ENCODE results near the gene PKNOX2.

The PKNOX2 gene

GRCh38 chr11:125224391-125225021 is 60.0 kb downstream of the PKNOX2 start:
- peak in 1 of 2 experiments; percentile 44 for DNase-seq (ENCODE audit: low read depth in 1 of 2, low spot score in 1 of 2)
- no peak for TF ChIP-seq JUND (IDR thresholded peaks at IDR 0.05; ENCODE audit: low read depth)
- in situ Hi-C loops (cut with HindIII; ENCODE audit: low pct_unique_long_range_greater_than_20kb, low sequenced_read_pairs): no loop called here

GRCh38 chr11:125225401-125225800 is 60.9 kb downstream of the PKNOX2 start:
- in situ Hi-C loops (cut with HindIII; ENCODE audit: low pct_unique_long_range_greater_than_20kb, low sequenced_read_pairs): no loop called here
- TF ChIP-seq JUND (IDR thresholded peaks at IDR 0.05; ENCODE audit: low read depth): no peak
- DNase-seq (ENCODE audit: low read depth in 1 of 2, low spot score in 1 of 2): no peak

GRCh38 chr11:125226031-125226430 is 61.5 kb downstream of the PKNOX2 start:
- no peak for TF ChIP-seq JUND (IDR thresholded peaks at IDR 0.05; ENCODE audit: low read depth)
- in situ Hi-C loops (cut with HindIII; ENCODE audit: low pct_unique_long_range_greater_than_20kb, low sequenced_read_pairs): no loop called here
- no peak for DNase-seq (ENCODE audit: low read depth in 1 of 2, low spot score in 1 of 2)

- TF ChIP-seq JUND (IDR thresholded peaks at IDR 0.05; ENCODE audit: low read depth): no peak
- DNase-seq (ENCODE audit: low read depth in 1 of 2, low spot score in 1 of 2): no peak
- in situ Hi-C loops (cut with HindIII; ENCODE audit: low pct_unique_long_range_greater_than_20kb, low sequenced_read_pairs): no loop called here
Measured at GRCh38 chr11:125226706-125227105, 62.2 kb downstream of the PKNOX2 start.

GRCh38 chr11:125227151-125227550 is 62.6 kb downstream of the PKNOX2 start:
- no peak for DNase-seq (ENCODE audit: low read depth in 1 of 2, low spot score in 1 of 2)
- TF ChIP-seq JUND (IDR thresholded peaks at IDR 0.05; ENCODE audit: low read depth): no peak
- in situ Hi-C loops (cut with HindIII; ENCODE audit: low pct_unique_long_range_greater_than_20kb, low sequenced_read_pairs): no loop called here

- in situ Hi-C loops (cut with HindIII; ENCODE audit: low pct_unique_long_range_greater_than_20kb, low sequenced_read_pairs): no loop called here
- TF ChIP-seq JUND (IDR thresholded peaks at IDR 0.05; ENCODE audit: low read depth): no peak
- DNase-seq (ENCODE audit: low read depth in 1 of 2, low spot score in 1 of 2): no peak
Measured at GRCh38 chr11:125228445-125228844, 63.9 kb downstream of the PKNOX2 start.

- TF ChIP-seq JUND (IDR thresholded peaks at IDR 0.05; ENCODE audit: low read depth): no peak
- in situ Hi-C loops (cut with HindIII; ENCODE audit: low pct_unique_long_range_greater_than_20kb, low sequenced_read_pairs): no loop called here
Measured at GRCh38 chr11:125228993-125229392, 64.4 kb downstream of the PKNOX2 start.

GRCh38 chr11:125229916-125230315 is 65.4 kb downstream of the PKNOX2 start:
- in situ Hi-C loops (cut with HindIII; ENCODE audit: low pct_unique_long_range_greater_than_20kb, low sequenced_read_pairs): no loop called here
- DNase-seq (ENCODE audit: low read depth in 1 of 2, low spot score in 1 of 2): no peak
- TF ChIP-seq JUND (IDR thresholded peaks at IDR 0.05; ENCODE audit: low read depth): no peak

More at GRCh38 chr11:125228993-125229392, 64.4 kb downstream of the PKNOX2 start:
- DNase-seq (ENCODE audit: low read depth in 1 of 2, low spot score in 1 of 2): no peak

- TF ChIP-seq JUND (IDR thresholded peaks at IDR 0.05; ENCODE audit: low read depth): no peak
- no peak for DNase-seq (ENCODE audit: low read depth in 1 of 2, low spot score in 1 of 2)
- in situ Hi-C loops (cut with HindIII; ENCODE audit: low pct_unique_long_range_greater_than_20kb, low sequenced_read_pairs): no loop called here
Measured at GRCh38 chr11:125233116-125233515, 68.6 kb downstream of the PKNOX2 start.

- in situ Hi-C loops (cut with HindIII; ENCODE audit: low pct_unique_long_range_greater_than_20kb, low sequenced_read_pairs): no loop called here
Measured at GRCh38 chr11:125233736-125234275, 69.3 kb downstream of the PKNOX2 start.

GRCh38 chr11:125235071-125235471 is 70.5 kb downstream of the PKNOX2 start:
- no peak for DNase-seq (ENCODE audit: low read depth in 1 of 2, low spot score in 1 of 2)
- no peak for TF ChIP-seq JUND (IDR thresholded peaks at IDR 0.05; ENCODE audit: low read depth)
- in situ Hi-C loops (cut with HindIII; ENCODE audit: low pct_unique_long_range_greater_than_20kb, low sequenced_read_pairs): no loop called here

More at GRCh38 chr11:125233736-125234275, 69.3 kb downstream of the PKNOX2 start:
- peak in 1 of 2 experiments; percentile 30 for DNase-seq (ENCODE audit: low read depth in 1 of 2, low spot score in 1 of 2)
- no peak for TF ChIP-seq JUND (IDR thresholded peaks at IDR 0.05; ENCODE audit: low read depth)

- peak in 1 of 2 experiments; percentile 53 for DNase-seq (ENCODE audit: low read depth in 1 of 2, low spot score in 1 of 2)
- no peak for TF ChIP-seq JUND (IDR thresholded peaks at IDR 0.05; ENCODE audit: low read depth)
- in situ Hi-C loops (cut with HindIII; ENCODE audit: low pct_unique_long_range_greater_than_20kb, low sequenced_read_pairs): no loop called here
Measured at GRCh38 chr11:125236072-125236825, 71.7 kb downstream of the PKNOX2 start.
